ENCODE measurements around the gene TLCD3A.

The TLCD3A gene

GRCh38 chr17:791829-792228 lies 59.4 kb downstream of the TLCD3A start:
- Histone ChIP-seq H3K36me3 (ENCODE audit: insufficient read depth, low read length) (peaks cover 72% of the 10 kb centered on the region), H3K9me3 (ENCODE audit: insufficient read depth, low read length, severe bottlenecking) (no peaks in the 10 kb centered on the region), H3K4me2 (ENCODE audit: insufficient read depth, low read length) (no peak overlapping the region), H2AFZ (ENCODE audit: low read depth, low read length) (no peak overlapping the region), H4K20me1 (ENCODE audit: insufficient read depth, low read length) (peaks cover 20% of the 10 kb centered on the region), H3K27me3 (ENCODE audit: insufficient read depth, low read length, poor library complexity) (no peaks in the 10 kb centered on the region), H3K27ac (ENCODE audit: low read length) (no peak overlapping the region), H3K9ac (ENCODE audit: low read depth, low read length) (no peak overlapping the region), H3K79me2 (ENCODE audit: insufficient read depth, low read length) (no peaks in the 10 kb centered on the region), H3K4me3 (ENCODE audit: low read depth in 1 of 2, low read length in 2 of 2) (no peak overlapping the region), H3K4me1 (ENCODE audit: insufficient read depth, low read length) (no peaks in the 10 kb centered on the region)
- TF ChIP-seq EZH2 (IDR thresholded peaks at IDR 0.05; ENCODE audit: borderline replicate concordance, low read depth, low read length, severe bottlenecking) (no peak), CTCF (IDR thresholded peaks at IDR 0.05; ENCODE audit: borderline replicate concordance, extremely low read depth, low read length, poor library complexity, severe bottlenecking) (no peak)
- ATAC-seq (ENCODE audit: insufficient read depth, low read depth) (no peak), DNase-seq (no peak)

- Histone ChIP-seq H3K27ac (ENCODE audit: low read length) (no peak overlapping the region), H3K27me3 (ENCODE audit: insufficient read depth, low read length, poor library complexity) (no peaks in the 10 kb centered on the region), H3K9ac (ENCODE audit: low read depth, low read length) (no peak overlapping the region), H3K4me3 (ENCODE audit: low read depth in 1 of 2, low read length in 2 of 2) (no peak overlapping the region), H3K36me3 (ENCODE audit: insufficient read depth, low read length) (peaks cover 69% of the 10 kb centered on the region), H3K4me1 (ENCODE audit: insufficient read depth, low read length) (no peaks in the 10 kb centered on the region), H3K4me2 (ENCODE audit: insufficient read depth, low read length) (no peak overlapping the region), H2AFZ (ENCODE audit: low read depth, low read length) (no peak overlapping the region), H4K20me1 (ENCODE audit: insufficient read depth, low read length) (peaks cover 20% of the 10 kb centered on the region), H3K9me3 (ENCODE audit: insufficient read depth, low read length, severe bottlenecking) (no peaks in the 10 kb centered on the region), H3K79me2 (ENCODE audit: insufficient read depth, low read length) (no peaks in the 10 kb centered on the region)
- ATAC-seq (ENCODE audit: insufficient read depth, low read depth): no peak
- no peak for DNase-seq
- TF ChIP-seq EZH2 (IDR thresholded peaks at IDR 0.05; ENCODE audit: borderline replicate concordance, low read depth, low read length, severe bottlenecking) (no peak), CTCF (IDR thresholded peaks at IDR 0.05; ENCODE audit: borderline replicate concordance, extremely low read depth, low read length, poor library complexity, severe bottlenecking) (peak; percentile 13)
Measured at GRCh38 chr17:792277-792676, 59.9 kb downstream of the TLCD3A start.

Measured in DND-41 (cell line).